ENCODE measurements around the gene DRAXIN.

DNA sequence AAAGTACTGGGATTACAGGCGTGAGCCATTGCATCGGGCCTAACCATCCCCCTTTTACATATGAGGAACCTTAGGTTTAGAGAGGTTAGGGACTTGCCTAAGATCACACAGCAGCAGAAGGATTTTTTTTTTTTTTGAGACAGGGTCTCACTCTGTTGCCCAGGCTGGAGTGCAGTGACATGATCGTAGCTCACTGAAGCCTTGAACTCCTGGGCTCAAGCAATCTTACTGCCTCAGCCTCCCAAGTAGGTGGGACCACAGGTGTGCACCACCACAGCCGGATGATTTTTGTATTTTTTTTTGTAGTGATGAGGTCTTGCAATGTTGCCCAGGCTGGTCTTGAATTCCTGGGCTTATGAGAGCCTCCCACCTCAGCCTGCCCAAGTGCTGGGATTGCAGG is 68.3 kb downstream of the DRAXIN start:
- TF ChIP-seq EP300 (IDR thresholded peaks at IDR 0.05) (no peak), POLR2AphosphoS5 (IDR thresholded peaks at IDR 0.05) (no peak)
- TF ChIP-seq, protein P1, sequence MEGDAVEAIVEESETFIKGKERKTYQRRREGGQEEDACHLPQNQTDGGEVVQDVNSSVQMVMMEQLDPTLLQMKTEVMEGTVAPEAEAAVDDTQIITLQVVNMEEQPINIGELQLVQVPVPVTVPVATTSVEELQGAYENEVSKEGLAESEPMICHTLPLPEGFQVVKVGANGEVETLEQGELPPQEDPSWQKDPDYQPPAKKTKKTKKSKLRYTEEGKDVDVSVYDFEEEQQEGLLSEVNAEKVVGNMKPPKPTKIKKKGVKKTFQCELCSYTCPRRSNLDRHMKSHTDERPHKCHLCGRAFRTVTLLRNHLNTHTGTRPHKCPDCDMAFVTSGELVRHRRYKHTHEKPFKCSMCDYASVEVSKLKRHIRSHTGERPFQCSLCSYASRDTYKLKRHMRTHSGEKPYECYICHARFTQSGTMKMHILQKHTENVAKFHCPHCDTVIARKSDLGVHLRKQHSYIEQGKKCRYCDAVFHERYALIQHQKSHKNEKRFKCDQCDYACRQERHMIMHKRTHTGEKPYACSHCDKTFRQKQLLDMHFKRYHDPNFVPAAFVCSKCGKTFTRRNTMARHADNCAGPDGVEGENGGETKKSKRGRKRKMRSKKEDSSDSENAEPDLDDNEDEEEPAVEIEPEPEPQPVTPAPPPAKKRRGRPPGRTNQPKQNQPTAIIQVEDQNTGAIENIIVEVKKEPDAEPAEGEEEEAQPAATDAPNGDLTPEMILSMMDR (IDR thresholded peaks at IDR 0.05) = no peak

Measured in suprapubic skin (tissue), 4 donors.